CD4-positive, alpha-beta T cell treated with Interleukin-12 subunit alpha and Interleukin-12 subunit beta, for 1 hour (primary cell): ENCODE data around the gene C17orf107.
"Not testable (repeated sequence)": the region's sequence is repeated elsewhere in the genome, so short reads cannot be mapped to it uniquely, and the experiment has no call there.

Experiments
- DNase-seq: peaks from one replicate; pipeline ENCODE4 v3.0.0-alpha.2; 2020

Gene C17orf107

DNA sequence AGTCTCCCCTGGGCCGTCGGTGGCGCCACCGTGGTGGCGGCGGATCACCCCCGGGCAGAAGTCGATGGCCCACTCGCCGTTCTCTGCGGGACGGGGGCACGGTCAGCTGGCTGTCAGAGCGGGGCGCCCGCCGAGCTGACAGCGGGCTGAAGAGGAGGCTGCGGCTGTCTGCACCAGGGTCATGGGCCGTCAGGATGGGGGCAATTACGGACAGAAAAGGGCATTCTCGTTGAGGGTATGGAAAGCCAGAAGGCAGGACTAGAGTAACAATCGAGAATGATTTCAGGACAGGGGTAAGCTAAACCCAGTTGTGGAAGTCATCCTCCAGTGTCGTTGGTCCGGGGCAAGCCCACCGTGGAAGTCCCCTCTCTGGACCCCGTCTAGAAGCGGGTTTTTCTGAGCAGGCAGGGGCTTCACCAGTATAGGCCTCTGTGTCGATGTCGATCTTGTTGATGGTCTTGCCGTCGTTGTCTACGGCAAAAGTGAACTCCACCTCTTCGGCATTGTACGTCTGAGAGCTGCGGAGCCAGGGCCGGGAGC is 1.8 kb downstream of the C17orf107 start:
- DNase-seq: peak; percentile 26

DNA sequence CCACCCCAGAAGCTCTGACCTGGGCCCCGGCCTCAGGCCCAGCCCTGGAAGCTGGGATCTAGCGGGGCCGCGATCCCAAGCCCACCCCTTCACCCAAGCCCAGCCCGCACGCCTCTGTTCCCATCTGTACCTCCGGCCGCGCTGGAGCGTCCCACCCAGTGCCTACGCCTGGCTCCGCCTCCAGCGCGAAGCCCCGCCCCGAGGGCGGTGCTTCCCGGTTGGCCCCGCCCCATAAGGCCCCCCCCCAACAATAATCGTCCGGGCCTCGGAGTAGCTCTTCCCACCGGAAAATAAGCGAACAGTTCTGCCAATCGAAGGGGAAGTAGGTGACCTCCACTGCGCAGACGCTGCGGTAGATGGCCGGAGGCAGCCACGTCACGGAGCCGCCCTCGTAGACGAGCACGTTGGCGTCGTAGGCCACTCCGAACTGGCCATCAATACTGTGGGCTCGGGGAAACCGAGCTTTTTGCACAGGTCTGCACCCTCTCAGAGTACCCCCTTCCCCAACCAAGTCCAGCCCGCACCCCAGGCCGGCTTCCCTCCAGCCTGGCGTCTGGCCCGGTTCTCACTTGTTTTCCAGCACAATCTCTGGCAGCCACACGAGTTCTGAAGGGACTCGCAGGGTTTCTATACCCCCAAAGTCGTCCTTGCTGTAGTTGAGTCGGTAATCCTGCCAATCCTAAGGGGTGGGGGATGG is 2.5 kb downstream of the C17orf107 start:
- peak; percentile 43 for DNase-seq

DNA sequence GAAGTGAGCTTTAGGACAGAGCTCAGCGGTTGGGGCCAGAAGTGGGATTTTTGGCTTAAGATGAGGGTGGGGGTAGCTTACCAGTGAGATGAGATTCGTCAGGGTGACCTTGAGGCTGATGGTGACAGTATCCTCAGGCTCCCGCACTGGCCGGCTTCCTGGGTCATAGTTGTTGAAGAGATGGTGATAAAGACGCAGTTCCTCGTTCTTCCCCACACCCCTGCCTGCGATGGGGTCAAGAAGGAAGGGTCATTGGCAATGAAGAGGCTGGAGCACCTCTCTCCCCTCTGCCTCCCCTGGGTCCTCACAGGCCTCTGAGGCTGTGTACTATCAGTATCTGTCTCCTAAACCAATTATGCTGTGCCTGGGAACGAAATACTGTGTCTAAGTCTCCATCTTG is 3.2 kb downstream of the C17orf107 start:
- DNase-seq: no peak

DNA sequence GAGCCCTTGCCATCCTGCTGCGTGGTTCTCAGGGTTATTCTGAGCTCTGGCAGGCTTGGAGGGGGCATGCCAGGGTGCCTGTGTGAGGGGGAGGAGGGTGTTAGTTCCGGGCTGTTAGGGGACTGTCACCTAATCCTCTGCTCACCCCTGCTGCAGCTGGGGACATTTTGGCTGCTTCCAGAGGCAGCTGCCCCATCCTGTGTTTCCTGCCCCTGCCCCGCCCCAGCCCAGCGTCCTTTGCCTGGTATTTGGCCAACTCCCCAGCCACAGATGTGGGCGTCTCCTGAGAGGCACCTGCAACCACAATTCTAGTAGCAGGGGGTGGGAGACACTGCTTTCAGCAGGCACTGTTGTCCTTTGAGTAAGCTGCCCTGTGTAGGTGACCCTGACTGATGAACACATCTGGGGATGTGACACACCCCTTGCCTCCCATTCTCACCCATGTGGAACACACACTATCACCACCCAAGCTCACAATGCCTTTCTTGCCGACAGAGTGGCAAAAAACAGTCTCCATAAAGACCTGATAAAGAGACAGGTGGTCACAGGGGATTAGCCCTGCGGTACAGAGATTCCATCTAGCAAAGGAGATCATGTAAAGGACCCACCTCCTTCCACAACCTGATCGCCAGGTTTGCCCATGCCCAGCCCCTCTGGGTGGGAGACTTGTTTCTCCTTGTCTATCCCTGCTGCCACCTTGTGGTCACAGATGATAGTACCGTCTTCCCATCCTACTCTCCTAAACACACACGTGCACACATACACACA is 3.9 kb downstream of the C17orf107 start, which contains the start of gene CHRNE:
CHRNE (minus strand) TSS at position 48 of the 768 bp plus-strand sequence; CDS start at position 13, 35 bp downstream.
- peak; percentile 84 for DNase-seq

DNA sequence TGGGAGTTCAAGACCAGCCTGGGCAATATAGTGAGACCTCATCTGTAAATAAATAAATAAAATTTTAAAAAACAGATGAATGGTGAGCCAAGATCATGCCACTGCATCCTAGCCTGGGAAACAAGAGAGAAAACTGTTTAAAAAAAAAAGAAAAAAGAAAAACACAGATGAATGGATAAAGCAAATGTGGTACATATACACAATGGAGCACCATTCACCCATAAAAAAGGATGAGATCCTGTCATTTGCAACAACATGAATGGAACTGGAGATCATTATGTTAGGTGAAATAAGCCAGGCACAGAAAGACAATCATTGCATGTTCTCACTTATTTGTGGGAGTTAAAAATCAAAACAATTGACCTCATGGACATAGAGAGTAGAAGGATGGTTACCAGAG is 7.3 kb downstream of the C17orf107 start:
- DNase-seq: not testable (repeated sequence)

DNA sequence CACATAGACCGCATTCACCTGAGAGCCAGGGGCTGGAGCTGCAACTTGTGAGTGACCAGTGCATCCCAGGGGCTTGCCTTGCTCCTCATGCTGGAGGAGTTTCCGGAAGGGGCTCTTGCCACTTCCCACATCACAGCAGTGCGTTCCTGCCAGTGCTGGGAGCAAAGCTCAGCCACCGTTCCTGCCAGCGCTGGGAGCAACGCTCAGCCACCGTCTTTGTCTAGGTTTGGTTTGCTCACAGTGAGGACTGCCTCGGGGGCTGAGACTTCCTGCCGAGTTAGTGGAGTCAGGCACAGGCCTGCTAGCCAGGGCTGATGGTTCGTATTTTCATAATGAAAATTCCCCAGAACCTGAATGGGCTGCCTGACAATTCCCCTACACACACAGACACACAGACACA is 9.0 kb downstream of the C17orf107 start:
- DNase-seq: no peak

DNA sequence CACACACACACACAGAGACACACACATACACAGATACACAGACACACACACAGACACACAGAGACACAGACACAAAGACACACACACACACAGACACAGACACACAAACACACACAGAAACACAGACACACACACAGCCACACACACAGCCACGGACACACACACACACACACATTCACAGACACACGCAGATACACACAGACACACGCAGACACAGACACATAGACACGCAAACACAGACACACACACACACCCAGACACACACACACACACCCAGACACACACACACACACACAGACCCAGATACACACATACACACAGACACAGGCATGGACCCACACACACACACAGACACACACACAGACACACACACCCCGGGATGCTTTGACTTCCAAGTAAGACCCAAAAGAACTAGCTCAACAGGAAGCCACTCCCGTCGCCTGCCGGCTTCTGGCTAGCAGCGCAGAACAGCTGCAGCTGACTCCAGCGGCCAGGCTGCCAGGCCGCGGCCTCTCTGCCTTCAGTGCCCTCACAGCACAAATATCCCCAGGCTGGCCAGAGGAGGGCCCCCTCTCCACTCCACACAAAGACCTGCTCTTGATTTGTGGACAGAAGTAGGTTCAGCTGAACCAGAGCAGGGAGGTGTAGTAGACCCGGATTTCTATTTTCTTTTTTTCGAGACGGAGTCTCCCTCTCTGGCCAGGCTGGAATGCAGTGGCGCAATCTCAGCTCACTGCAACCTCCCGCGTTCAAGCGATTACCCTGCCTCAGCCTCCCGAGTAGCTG is 9.6 kb downstream of the C17orf107 start:
- peak; percentile 84 for DNase-seq

DNA sequence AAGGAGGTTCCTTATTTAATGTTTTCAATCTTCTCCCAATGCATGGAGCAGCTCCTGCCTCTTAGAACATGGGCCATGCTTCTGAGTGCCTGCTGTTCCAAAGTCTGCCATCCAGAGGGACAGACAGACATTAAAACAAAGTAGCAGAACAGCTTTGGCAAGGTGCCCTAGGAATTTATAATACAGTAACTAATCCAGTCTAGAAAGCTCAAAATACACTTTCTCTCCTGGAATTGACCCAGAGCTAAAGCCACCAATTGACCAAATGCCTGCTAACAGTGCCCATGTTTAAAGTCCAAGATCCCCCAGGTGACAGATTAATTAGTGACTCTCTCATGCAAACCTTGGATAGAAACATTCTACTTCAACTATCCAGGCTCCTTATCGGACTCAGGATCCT is 14.7 kb downstream of the C17orf107 start:
- DNase-seq: no peak

DNA sequence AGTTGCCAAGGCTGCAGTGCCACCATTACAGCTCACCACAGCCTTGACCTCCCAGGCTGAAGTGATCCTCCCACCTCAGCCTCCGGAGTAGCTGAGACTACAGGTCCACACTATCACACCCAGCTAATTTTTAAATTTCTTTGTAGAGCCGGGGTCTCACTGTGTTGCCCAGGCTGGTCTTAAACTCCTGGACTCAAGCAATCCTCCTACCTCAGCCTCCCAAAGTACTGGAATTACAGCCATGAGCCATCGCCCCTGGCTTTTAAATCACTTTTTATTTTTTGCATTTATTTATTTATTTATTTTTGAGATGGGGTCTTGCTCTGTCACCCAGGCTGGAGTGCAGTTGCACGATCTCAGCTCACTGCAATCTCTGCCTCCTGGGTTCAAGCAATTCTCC is 15.2 kb downstream of the C17orf107 start:
- DNase-seq: not testable (repeated sequence)

DNA sequence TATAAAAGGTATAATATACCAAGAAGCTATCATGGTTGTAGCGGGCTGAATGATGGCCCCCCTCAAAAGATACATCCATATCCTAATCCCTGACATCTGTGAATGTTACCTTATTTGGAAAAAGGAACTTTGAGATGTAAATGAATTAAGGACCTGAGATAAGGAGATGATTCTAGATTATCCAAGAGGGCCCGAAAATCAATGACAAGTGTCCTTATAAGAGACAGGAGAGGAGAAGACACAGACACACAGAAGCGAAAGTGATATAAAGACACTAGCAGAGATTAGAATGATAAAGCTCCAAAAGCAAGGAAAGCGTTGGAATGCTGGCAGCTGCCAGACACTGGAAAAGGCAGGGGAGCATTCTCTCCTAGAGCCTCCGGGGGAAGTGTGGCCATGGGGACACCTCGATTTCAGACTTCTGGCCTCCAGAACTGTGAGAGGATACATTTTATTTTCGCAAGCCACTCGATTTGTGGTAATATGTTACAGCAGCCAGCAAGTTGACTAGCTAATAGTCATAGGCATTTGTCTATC is 20.2 kb downstream of the C17orf107 start:
- no peak for DNase-seq

DNA sequence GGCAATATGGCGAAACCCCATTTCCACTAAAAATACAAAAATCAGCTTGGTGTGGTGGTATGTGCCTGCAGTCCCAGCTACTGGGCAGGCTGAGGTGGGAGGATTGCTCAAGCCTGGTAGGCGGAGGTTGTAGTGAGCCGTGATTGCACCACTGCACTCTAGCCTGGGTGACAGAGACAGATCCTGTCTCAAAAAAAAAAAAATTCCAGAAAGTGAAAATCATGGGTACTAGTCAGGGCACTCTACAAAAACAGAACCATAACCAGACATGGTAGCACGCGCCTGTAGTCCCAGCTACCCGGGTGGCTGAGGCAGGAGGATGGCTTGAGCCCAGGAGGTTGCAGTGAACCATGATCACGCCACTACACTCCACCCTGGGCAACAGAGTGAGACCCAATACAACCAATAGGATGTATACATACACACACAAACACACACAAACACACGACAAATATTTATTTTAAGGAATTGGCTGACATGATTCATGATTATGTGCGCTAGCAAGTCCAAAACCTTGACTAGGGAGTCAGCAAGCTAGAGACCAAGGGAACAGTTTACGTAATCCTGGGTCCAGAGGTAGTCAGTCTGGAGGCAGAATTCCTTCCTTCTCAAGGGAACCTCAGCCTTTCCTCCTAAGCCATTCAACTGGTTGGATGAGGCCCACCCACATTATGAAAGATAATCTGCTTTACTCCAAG is 21.2 kb downstream of the C17orf107 start:
- no peak for DNase-seq

DNA sequence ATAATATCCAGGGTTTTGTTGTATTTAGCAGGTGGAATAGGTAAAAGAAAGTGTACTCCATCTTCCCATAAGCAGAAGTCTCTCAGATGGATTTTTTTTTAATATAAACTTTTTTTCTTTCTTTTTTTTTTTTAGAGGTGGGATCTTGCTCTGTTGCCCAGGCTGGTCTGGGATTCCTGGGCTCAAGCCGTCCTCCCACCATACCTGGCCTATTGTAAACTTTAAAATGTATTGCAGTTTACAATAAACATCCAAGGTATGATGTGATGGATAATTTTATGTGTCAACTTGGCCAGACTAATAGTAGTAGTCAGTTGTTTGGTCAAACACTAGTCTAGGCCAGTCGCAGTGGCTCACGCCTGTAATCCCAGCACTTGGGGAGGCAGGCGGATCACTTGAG is 22.0 kb downstream of the C17orf107 start:
- no peak for DNase-seq

DNA sequence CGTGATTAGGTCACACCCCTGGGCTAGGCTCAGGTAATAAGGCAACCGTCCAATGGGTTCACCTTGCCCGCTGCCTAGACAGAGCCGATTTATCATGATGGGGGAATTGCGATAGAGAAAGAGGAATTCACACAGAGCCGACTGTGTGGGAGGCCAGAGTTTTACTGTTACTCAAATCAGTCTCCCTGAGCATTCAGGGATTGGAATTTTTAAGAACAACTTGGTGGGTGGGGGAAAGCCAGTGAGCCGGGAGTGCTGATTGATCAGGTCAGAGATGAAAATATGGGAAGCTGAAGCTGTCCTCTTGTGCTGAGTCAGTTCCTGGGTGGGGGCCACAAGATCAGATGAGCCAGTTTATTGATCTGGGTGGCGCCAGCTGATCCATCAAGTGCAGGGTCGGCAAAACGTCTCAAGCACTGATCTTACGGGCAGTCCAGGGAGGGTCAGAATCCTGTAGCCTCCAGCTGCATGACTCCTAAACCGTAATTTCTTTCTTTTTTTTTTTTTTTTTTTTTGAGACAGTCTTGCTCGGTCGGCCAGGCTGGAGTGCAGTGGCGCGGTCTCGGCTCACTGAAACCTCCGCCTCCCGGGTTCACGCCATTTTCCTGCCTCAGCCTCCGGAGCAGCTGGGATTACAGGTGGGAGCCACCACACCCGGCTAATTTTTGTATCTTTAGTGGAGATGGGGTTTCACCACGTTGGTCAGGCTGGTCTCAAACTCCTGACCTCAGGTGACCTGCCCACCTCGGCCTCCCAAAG is 27.4 kb downstream of the C17orf107 start:
- DNase-seq: not testable (repeated sequence)

DNA sequence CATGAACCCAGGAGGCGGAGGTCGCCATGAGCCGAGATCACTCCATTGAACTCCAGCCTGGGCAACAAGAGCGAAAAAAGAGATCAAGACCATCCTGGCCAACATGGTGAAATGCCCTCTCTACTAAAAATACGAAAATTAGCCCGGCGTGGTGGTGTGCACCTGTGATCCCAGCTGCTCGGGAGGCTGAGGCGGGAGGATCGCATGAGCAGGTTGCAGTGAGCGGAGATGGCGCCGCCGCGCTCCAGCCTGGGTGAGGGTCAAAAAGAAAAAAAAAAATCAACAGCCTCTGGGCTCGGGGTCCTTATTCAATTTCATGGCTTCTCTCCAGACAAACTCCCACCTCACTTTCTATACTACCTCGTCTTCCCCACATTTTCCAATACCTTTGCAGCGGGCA is 29.5 kb downstream of the C17orf107 start:
- DNase-seq: no peak

DNA sequence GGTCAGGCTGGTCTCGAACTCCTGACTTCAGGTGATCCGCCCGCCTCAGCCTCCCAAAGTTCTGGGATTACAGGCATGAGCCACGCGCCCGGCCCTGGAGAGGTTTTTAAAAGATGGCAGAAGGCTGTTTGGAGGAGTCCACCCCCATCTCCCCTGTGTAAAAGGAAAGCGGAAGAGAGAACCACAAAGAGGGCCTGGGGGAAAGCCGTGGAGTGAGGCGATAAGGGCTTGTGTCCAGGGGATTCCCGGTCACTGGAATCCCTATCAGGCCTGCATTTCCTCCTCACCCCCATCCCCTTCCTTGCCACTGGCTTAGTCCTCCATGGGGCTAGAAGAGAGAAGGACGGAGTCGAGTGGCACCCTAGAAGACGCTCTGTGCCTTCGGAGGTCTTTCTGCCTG is 32.6 kb downstream of the C17orf107 start, which contains the start of gene GP1BA:
GP1BA (plus strand) TSS at position 315 of the 400 bp plus-strand sequence. CDS start 328 bp downstream, outside the sequence.
- DNase-seq: no peak

DNA sequence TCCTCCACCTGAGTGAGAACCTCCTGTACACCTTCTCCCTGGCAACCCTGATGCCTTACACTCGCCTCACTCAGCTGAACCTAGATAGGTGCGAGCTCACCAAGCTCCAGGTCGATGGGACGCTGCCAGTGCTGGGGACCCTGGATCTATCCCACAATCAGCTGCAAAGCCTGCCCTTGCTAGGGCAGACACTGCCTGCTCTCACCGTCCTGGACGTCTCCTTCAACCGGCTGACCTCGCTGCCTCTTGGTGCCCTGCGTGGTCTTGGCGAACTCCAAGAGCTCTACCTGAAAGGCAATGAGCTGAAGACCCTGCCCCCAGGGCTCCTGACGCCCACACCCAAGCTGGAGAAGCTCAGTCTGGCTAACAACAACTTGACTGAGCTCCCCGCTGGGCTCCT is 33.4 kb downstream of the C17orf107 start:
- DNase-seq: no peak

DNA sequence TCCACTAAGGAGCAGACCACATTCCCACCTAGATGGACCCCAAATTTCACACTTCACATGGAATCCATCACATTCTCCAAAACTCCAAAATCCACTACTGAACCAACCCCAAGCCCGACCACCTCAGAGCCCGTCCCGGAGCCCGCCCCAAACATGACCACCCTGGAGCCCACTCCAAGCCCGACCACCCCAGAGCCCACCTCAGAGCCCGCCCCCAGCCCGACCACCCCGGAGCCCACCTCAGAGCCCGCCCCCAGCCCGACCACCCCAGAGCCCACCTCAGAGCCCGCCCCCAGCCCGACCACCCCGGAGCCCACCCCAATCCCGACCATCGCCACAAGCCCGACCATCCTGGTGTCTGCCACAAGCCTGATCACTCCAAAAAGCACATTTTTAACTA is 34.3 kb downstream of the C17orf107 start:
- no peak for DNase-seq

DNA sequence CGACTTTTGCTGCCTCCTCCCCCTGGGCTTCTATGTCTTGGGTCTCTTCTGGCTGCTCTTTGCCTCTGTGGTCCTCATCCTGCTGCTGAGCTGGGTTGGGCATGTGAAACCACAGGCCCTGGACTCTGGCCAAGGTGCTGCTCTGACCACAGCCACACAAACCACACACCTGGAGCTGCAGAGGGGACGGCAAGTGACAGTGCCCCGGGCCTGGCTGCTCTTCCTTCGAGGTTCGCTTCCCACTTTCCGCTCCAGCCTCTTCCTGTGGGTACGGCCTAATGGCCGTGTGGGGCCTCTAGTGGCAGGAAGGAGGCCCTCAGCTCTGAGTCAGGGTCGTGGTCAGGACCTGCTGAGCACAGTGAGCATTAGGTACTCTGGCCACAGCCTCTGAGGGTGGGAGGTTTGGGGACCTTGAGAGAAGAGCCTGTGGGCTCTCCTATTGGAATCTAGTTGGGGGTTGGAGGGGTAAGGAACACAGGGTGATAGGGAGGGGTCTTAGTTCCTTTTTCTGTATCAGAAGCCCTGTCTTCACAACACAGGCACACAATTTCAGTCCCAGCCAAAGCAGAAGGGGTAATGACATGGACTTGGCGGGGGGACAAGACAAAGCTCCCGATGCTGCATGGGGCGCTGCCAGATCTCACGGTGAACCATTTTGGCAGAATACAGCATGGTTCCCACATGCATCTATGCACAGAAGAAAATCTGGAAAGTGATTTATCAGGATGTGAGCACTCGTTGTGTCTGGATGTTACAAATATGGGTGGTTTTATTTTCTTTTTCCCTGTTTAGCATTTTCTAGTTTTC is 35.0 kb downstream of the C17orf107 start:
- DNase-seq: peak; percentile 18

DNA sequence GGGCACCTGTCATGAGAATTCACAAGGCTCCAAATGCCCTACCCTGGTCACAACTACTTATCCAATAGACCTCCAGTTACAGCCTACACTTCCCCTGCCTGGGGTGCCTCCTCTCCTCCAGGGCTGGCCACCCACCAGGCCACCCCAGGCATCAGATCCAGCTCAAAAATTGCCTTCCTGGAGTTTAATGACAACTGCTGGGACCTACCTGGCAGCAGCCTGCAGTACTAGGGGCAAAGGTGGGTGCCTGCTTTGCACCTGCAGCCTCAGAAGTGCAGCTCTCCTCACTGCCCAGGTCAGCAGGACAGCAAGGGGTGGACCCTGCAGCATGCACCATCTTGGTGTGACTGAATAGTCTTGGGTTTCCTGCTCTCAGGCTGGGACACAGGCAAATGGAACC is 36.3 kb downstream of the C17orf107 start:
- no peak for DNase-seq

DNA sequence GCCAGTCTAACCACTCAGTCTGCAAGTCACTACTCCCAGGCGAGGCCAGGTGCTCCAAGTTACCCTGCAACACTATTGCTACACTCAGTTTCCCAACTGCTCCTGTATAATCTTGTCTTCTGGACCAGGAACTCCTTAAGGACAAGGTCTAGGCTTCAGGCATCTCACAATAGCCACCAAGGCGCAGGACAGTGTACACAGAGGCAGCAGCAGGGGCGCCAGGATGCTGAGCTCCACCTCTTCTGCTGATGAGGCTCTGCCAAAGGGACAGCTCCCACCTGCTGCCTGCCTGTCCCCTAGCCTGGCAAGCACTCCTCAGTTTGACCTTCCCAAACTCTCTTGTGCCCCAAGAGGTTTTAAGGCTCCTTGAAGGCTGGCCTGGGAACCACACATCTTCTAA is 37.1 kb downstream of the C17orf107 start:
- DNase-seq: no peak

DNA sequence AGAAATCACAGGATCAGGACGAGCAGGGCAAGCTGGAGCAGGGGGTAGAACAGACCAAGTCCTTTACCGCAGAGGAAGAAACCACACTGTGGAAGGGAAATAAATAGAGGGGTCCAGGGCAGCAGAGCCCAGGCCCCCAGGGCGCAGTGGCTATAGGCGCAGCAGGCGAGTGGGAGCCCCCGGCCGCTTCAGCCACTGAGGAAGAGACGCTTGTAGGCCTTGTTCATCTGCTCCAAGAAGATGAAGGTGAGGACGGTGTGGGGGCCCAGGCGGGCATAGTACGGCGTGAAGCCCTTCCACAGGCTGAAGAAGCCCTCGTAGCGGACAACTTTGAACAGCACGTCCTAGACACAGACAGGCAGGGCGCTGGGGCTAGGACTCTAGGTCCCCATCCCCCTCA is 38.2 kb downstream of the C17orf107 start:
- no peak for DNase-seq
